AG09319 (cell line): ENCODE results near the gene DAPL1.

Experiments used
- DNase-seq: peaks from one replicate; pipeline ENCODE4 v3.0.0-alpha.2; 2010; ENCODE audit warnings: low read depth; ENCODE audit errors: extremely low read depth
- CTCF ChIP-seq: IDR thresholded peaks from 2 replicates; pipeline ENCODE4 v1.5.1; 2011; ENCODE audit warnings: low read depth, mild to moderate bottlenecking, inconsistent platforms, low read length, moderate library complexity

Gene DAPL1

GRCh38 chr2:158806941-158807340 is 11.8 kb downstream of the DAPL1 start:
- TF ChIP-seq CTCF, result no peak
- DNase-seq, result no peak

GRCh38 chr2:158808426-158808825 is 13.3 kb downstream of the DAPL1 start:
- DNase-seq, result no peak
- TF ChIP-seq CTCF, result no peak

- no peak for TF ChIP-seq CTCF
- DNase-seq, result no peak
These were observed 14.7 kb downstream of the DAPL1 start for GRCh38 chr2:158809816-158810215.

- no peak for TF ChIP-seq CTCF
- no peak for DNase-seq
These were observed 15.8 kb downstream of the DAPL1 start for GRCh38 chr2:158810731-158811460.

GRCh38 chr2:158815166-158815565 is 20.0 kb downstream of the DAPL1 start:
- DNase-seq, result no peak
- no peak for TF ChIP-seq CTCF

GRCh38 chr2:158815658-158816057 is 20.5 kb downstream of the DAPL1 start:
- no peak for DNase-seq
- no peak for TF ChIP-seq CTCF

GRCh38 chr2:158817588-158817987 is 22.5 kb downstream of the DAPL1 start:
- no peak for TF ChIP-seq CTCF
- DNase-seq, result no peak
